ENCODE measurements around the gene RNF144A. TPM values are rescaled to one million over a fixed set of nuclear protein-coding genes. Genes with fewer than 3 reads are reported as not detected.

RNF144A gene
- total RNA-seq, 1 donor from 2014 or later, result 11.3 TPM

GRCh38 chr2:7041421-7041820 lies 124.2 kb downstream of the RNF144A start:
- DNase-seq (ENCODE audit: low read depth in 2 of 2), result no peak

- DNase-seq (ENCODE audit: low read depth in 2 of 2), result no peak
These were observed 126.5 kb downstream of the RNF144A start for GRCh38 chr2:7043690-7044089.

- peak; percentile 64 to 78 for DNase-seq (ENCODE audit: low read depth in 2 of 2)
These were observed 127.3 kb downstream of the RNF144A start for GRCh38 chr2:7044253-7045250.

GRCh38 chr2:7045601-7046590 lies 128.7 kb downstream of the RNF144A start:
- peak in 1 of 2 donors; percentile 50 for DNase-seq (ENCODE audit: low read depth in 2 of 2)

- DNase-seq (ENCODE audit: low read depth in 2 of 2), result no peak
These were observed 130.4 kb downstream of the RNF144A start for GRCh38 chr2:7047661-7048060.

- DNase-seq (ENCODE audit: low read depth in 2 of 2), result no peak
These were observed 131.6 kb downstream of the RNF144A start for GRCh38 chr2:7048762-7049294.

- no peak for DNase-seq (ENCODE audit: low read depth in 2 of 2)
These were observed 135.2 kb downstream of the RNF144A start for GRCh38 chr2:7052404-7052803.

- DNase-seq (ENCODE audit: low read depth in 2 of 2), result no peak
These were observed 136.5 kb downstream of the RNF144A start for GRCh38 chr2:7053650-7054265.

- DNase-seq (ENCODE audit: low read depth in 2 of 2), result no peak
These were observed 140.7 kb downstream of the RNF144A start for GRCh38 chr2:7057865-7058400.

- DNase-seq (ENCODE audit: low read depth in 2 of 2), result no peak
These were observed 142.9 kb downstream of the RNF144A start for GRCh38 chr2:7060156-7060555.

- DNase-seq (ENCODE audit: low read depth in 2 of 2), result no peak
These were observed 143.6 kb downstream of the RNF144A start for GRCh38 chr2:7060631-7061449.

- DNase-seq (ENCODE audit: low read depth in 2 of 2), result no peak
These were observed 144.2 kb downstream of the RNF144A start for GRCh38 chr2:7061450-7061789.

GRCh38 chr2:7061921-7062320 lies 144.7 kb downstream of the RNF144A start:
- no peak for DNase-seq (ENCODE audit: low read depth in 2 of 2)

GRCh38 chr2:7063789-7064188 lies 146.6 kb downstream of the RNF144A start:
- no peak for DNase-seq (ENCODE audit: low read depth in 2 of 2)

- DNase-seq (ENCODE audit: low read depth in 2 of 2), result no peak
These were observed 151.2 kb downstream of the RNF144A start for GRCh38 chr2:7068457-7068856.

GRCh38 chr2:7070483-7070882 lies 153.3 kb downstream of the RNF144A start:
- DNase-seq (ENCODE audit: low read depth in 2 of 2), result no peak

GRCh38 chr2:7071154-7071553 lies 153.9 kb downstream of the RNF144A start:
- DNase-seq (ENCODE audit: low read depth in 2 of 2), result no peak

GRCh38 chr2:7071916-7072556 lies 154.8 kb downstream of the RNF144A start:
- no peak for DNase-seq (ENCODE audit: low read depth in 2 of 2)

- DNase-seq (ENCODE audit: low read depth in 2 of 2), result no peak
These were observed 156.7 kb downstream of the RNF144A start for GRCh38 chr2:7073901-7074300.

GRCh38 chr2:7075834-7076233 lies 158.6 kb downstream of the RNF144A start:
- no peak for DNase-seq (ENCODE audit: low read depth in 2 of 2)
